Suprapubic skin (tissue), 3 donors: ENCODE data around the gene SIPA1L3.

ENCODE experiments used
- CTCF ChIP-seq, 2 donors: fragments of 200-600 bp in 1 of 2; fragments of 450-650 bp in 1 of 2; sonication (generic) in 1 of 2; IDR thresholded peaks; one replicate each; pipeline ENCODE4 v1.5.1; 2016 to 2019; ENCODE audit warnings: antibody characterized with exemption in 2 of 2, mild to moderate bottlenecking in 1 of 2, moderate library complexity in 1 of 2
- EP300 ChIP-seq: sonication (generic); formaldehyde crosslinking; IDR thresholded peaks from one replicate; pipeline ENCODE4 v1.6.1; 2017; ENCODE audit warnings: antibody characterized with exemption
- POLR2A ChIP-seq, 2 donors: fragments of 450-650 bp; IDR thresholded peaks; one replicate each; pipeline ENCODE4 v1.6.1; 2017; ENCODE audit warnings: antibody characterized with exemption in 2 of 2, mild to moderate bottlenecking in 2 of 2, moderate library complexity in 2 of 2

- TF ChIP-seq POLR2A (IDR thresholded peaks at IDR 0.05) (no peak), CTCF (IDR thresholded peaks at IDR 0.05) (no peak), EP300 (no peak)
These were observed 164.6 kb downstream of the SIPA1L3 start for GRCh38 chr19:38071647-38072046.
